ENCODE results near the gene HM13.

DNA sequence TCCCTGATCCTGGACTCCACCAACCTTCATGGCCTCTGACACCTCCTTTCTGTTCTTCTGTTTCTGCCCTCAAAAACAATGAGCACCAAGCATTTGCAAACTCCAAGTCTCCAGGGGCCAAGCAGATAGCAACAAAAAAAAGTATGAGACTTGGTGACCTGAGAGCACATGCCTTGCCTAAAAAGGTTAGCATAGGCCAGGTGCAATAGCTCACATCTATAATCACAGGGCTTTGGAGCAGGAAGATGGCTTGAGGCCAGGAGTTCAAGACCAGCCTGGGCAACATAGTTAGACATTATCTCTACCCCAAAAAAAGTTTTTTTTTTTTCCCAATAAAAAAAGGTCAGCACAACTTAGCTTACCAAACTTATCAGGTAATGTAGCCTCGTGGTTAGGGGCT, 13.7 kb upstream of the HM13 start:
- no peak for TF ChIP-seq REST (IDR thresholded peaks at IDR 0.05; ENCODE audit: low read depth)
- TF ChIP-seq EGR1 (IDR thresholded peaks at IDR 0.05; ENCODE audit: low read depth): no peak
- TF ChIP-seq JUND (IDR thresholded peaks at IDR 0.05): no peak
- TF ChIP-seq POLR2A (IDR thresholded peaks at IDR 0.05; ENCODE audit: borderline replicate concordance, extremely low read depth, insufficient read depth, insufficient read length): no peak

All from HCT116 (cell line).